Keratinocyte (primary cell): ENCODE data around the gene LPAR1.

Experiments used
- EZH2 ChIP-seq: IDR thresholded peaks from one replicate; pipeline ENCODE4 v1.6.1; 2012; ENCODE audit warnings: inconsistent platforms, mild to moderate bottlenecking, low read length, moderate library complexity
- TF ChIP-seq, protein P1 (sequence below), 3 experiments: IDR thresholded peaks in 1 of 3; conservative IDR thresholded peaks in 1 of 3; optimal IDR thresholded peaks in 1 of 3; 2 replicates in 2 of 3; 3 replicates in 1 of 3; pipeline versions ENCODE3 to v1.5.1; 2011; ENCODE audit warnings: low read length in 3 of 3, mild to moderate bottlenecking in 3 of 3, moderate library complexity in 2 of 3, control low read depth in 1 of 3, inconsistent platforms in 1 of 3; ENCODE audit not compliant: insufficient read depth in 2 of 3; ENCODE audit errors: extremely low read depth in 1 of 3

DNA sequence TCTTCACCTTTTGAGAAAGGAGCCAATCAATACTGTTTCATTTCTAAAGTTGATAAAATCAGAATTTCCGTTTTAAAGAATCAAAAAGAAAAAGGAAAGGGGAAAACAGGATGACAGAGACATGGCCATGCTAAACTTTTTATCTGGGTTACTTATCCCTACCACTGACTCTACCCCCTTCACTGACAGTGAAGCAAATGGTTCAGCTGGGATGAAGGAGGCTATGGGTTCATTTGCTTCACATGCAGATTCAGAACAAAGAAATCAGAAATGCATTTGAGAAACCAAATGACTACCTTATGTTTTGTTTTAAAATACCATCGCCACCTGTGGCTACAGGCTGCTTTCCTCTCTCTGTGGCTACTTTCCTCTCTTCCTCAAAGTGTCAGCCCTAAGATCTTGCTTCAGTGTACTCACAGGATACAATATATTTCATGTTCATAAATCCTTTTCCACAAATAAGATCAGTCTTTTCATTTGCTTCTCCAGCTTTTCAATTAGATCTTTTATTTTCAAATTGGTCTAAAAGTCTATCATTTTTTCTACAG, 53.3 kb downstream of the LPAR1 start:
- TF ChIP-seq, protein P1, sequence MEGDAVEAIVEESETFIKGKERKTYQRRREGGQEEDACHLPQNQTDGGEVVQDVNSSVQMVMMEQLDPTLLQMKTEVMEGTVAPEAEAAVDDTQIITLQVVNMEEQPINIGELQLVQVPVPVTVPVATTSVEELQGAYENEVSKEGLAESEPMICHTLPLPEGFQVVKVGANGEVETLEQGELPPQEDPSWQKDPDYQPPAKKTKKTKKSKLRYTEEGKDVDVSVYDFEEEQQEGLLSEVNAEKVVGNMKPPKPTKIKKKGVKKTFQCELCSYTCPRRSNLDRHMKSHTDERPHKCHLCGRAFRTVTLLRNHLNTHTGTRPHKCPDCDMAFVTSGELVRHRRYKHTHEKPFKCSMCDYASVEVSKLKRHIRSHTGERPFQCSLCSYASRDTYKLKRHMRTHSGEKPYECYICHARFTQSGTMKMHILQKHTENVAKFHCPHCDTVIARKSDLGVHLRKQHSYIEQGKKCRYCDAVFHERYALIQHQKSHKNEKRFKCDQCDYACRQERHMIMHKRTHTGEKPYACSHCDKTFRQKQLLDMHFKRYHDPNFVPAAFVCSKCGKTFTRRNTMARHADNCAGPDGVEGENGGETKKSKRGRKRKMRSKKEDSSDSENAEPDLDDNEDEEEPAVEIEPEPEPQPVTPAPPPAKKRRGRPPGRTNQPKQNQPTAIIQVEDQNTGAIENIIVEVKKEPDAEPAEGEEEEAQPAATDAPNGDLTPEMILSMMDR (optimal IDR thresholded peaks at IDR 0.05 in 1 of 3, IDR thresholded peaks at IDR 0.05 in 1 of 3, conservative IDR thresholded peaks at IDR 0.05 in 1 of 3; ENCODE audit: extremely low read depth in 1 of 3, insufficient read depth in 2 of 3, low read length in 3 of 3): no peak
- TF ChIP-seq EZH2: no peak
